Gastrocnemius medialis (tissue), 4 donors: ENCODE data around the gene LCE2A. TPM values are rescaled to one million over a fixed set of nuclear protein-coding genes. Genes with fewer than 3 reads are reported as not detected.

ENCODE experiments used
- ATAC-seq, 2 donors: fragments of 150-250 bp; one replicate each; pipeline ENCODE4 v1.9.1; 2016
- DNase-seq, 2 donors: peaks; one replicate each; pipeline ENCODE4 v3.0.0-alpha.2; 2019
- H3K27ac ChIP-seq, 4 donors: fragments of 200-600 bp; sonication (generic); 1 replicate in 1 of 4; 2 replicates in 3 of 4; pipeline ENCODE4 v1.5.1; 2016 to 2018; ENCODE audit warnings: mild to moderate bottlenecking in 2 of 4, moderate library complexity in 1 of 4
- H3K27me3 ChIP-seq, 3 donors: fragments of 200-600 bp; sonication (generic) in 2 of 3; 1 replicate in 1 of 3; 2 replicates in 2 of 3; pipeline versions ENCODE4 v1.5.1 to v1.6.0; 2016 to 2019; ENCODE audit warnings: mild to moderate bottlenecking in 1 of 3, moderate library complexity in 1 of 3
- H3K36me3 ChIP-seq, 2 donors: fragments of 200-600 bp; sonication (generic) in 1 of 2; one replicate each; pipeline ENCODE4 v1.5.1; 2017 to 2018
- H3K4me1 ChIP-seq, 2 donors: fragments of 200-600 bp; sonication (generic) in 1 of 2; one replicate each; pipeline ENCODE4 v1.5.1; 2016 to 2017; ENCODE audit warnings: mild to moderate bottlenecking in 2 of 2
- H3K4me3 ChIP-seq, 4 donors: fragments of 200-600 bp; sonication (generic) in 3 of 4; 1 replicate in 1 of 4; 2 replicates in 3 of 4; pipeline ENCODE4 v1.5.1; 2016 to 2019; ENCODE audit warnings: mild to moderate bottlenecking in 2 of 4
- H3K9me3 ChIP-seq, 3 donors: fragments of 200-600 bp; sonication (generic) in 2 of 3; 1 replicate in 1 of 3; 2 replicates in 2 of 3; pipeline ENCODE4 v1.5.1; 2016 to 2019
- POLR2A ChIP-seq, 2 donors: fragments of 450-650 bp; IDR thresholded peaks; one replicate each; pipeline ENCODE4 v1.6.1; 2017; ENCODE audit warnings: antibody characterized with exemption in 2 of 2, mild to moderate bottlenecking in 2 of 2, moderate library complexity in 2 of 2
- in situ Hi-C, 4 donors: fragments of 200-750 bp; cut with MboI; loops; one replicate each; pipeline versions ENCODE4 v1.15.0 to v1.8.0; 2017; ENCODE audit warnings: low sequenced_read_pairs in 4 of 4
- intact Hi-C: fragments of 100-400 bp; cut with DNase I; formaldehyde crosslinking; loops from one replicate; pipeline ENCODE4 v1.15.1; 2023; ENCODE audit warnings: low total_unique reads
- total RNA-seq, 4 donors: library from RNA; depleted of rRNA; stranded (reverse); fragments of >200 nt; gene quantifications; one replicate each; pipeline versions ENCODE4 v1.1.0 to v1.2.3, GENCODE V29; 2016
- TF ChIP-seq, protein P1 (sequence below), 5 experiments: fragments of 450-650 bp in 3 of 5; fragments of 200-600 bp in 2 of 5; sonication (generic) in 2 of 5; IDR thresholded peaks in 4 of 5; conservative IDR thresholded peaks in 1 of 5; 1 replicate in 4 of 5; 2 replicates in 1 of 5; pipeline ENCODE4 v1.5.1; 2016 to 2019; ENCODE audit warnings: antibody characterized with exemption in 5 of 5, mild to moderate bottlenecking in 3 of 5, moderate library complexity in 3 of 5

The LCE2A gene
- total RNA-seq, 4 donors from 2014 or later = not detected

DNA sequence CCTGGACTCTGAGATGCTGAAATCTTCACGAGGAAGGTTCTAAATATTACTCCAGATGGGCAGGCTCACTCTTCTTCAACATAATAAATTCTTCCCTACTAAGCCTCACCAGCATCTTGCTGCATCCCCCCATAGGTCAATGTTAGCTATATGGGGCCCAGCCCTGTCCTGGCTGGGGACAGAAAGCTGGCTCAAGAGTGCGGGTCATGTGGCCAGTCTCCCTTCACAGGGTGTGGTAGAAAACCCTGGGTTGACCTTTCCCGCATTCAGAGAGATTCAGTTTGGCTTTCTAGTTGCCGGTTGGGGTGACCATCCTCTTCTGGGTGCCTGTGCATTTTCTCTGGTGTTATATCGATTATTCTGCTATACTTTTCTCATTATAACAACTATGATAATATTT, 39.9 kb downstream of the LCE2A start:
- intact Hi-C loops (no loop called here), in situ Hi-C loops (no loop called here)
- H3K9me3 ChIP-seq = no peaks in the 10 kb centered on the region
- H3K4me3 ChIP-seq = no peak overlapping the region
- ATAC-seq = no peak
- H3K27me3 ChIP-seq = no peaks in the 10 kb centered on the region
- H3K27ac ChIP-seq = no peak overlapping the region
- TF ChIP-seq, protein P1, sequence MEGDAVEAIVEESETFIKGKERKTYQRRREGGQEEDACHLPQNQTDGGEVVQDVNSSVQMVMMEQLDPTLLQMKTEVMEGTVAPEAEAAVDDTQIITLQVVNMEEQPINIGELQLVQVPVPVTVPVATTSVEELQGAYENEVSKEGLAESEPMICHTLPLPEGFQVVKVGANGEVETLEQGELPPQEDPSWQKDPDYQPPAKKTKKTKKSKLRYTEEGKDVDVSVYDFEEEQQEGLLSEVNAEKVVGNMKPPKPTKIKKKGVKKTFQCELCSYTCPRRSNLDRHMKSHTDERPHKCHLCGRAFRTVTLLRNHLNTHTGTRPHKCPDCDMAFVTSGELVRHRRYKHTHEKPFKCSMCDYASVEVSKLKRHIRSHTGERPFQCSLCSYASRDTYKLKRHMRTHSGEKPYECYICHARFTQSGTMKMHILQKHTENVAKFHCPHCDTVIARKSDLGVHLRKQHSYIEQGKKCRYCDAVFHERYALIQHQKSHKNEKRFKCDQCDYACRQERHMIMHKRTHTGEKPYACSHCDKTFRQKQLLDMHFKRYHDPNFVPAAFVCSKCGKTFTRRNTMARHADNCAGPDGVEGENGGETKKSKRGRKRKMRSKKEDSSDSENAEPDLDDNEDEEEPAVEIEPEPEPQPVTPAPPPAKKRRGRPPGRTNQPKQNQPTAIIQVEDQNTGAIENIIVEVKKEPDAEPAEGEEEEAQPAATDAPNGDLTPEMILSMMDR (IDR thresholded peaks at IDR 0.05 in 4 of 5, conservative IDR thresholded peaks at IDR 0.05 in 1 of 5) = no peak
- no peak for TF ChIP-seq POLR2A (IDR thresholded peaks at IDR 0.05)
- no peak for DNase-seq
- H3K36me3 ChIP-seq = no peaks in the 10 kb centered on the region
- no peaks in the 10 kb centered on the region for H3K4me1 ChIP-seq

DNA sequence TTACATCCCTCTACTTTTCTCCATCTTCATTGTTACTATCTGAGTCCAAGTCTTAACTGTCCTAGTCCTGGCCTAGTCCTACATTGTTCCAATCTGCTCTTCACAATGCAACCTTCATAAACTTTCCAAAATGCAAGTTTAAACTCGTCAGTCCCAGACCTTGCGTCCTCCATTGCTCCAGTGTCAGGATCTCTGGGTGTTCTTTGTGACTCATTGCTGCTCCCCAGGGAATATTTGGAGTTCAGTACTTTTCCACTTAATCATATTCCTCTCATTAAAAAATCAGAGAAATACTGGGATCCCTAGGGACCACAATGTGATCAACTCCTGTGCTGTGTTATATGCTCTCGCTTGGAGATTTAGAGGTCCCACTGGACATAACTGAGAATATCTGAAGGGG, 41.7 kb downstream of the LCE2A start:
- TF ChIP-seq, protein P1 (IDR thresholded peaks at IDR 0.05 in 4 of 5, conservative IDR thresholded peaks at IDR 0.05 in 1 of 5) = no peak
- no peak for TF ChIP-seq POLR2A (IDR thresholded peaks at IDR 0.05)
- H3K4me1 ChIP-seq = no peaks in the 10 kb centered on the region
- ATAC-seq = no peak
- in situ Hi-C loops = no loop called here
- no peak for DNase-seq
- no peaks in the 10 kb centered on the region for H3K36me3 ChIP-seq
- H3K27me3 ChIP-seq = no peaks in the 10 kb centered on the region
- intact Hi-C loops = no loop called here
- H3K4me3 ChIP-seq = no peak overlapping the region
- H3K27ac ChIP-seq = no peak overlapping the region
- H3K9me3 ChIP-seq = no peaks in the 10 kb centered on the region

DNA sequence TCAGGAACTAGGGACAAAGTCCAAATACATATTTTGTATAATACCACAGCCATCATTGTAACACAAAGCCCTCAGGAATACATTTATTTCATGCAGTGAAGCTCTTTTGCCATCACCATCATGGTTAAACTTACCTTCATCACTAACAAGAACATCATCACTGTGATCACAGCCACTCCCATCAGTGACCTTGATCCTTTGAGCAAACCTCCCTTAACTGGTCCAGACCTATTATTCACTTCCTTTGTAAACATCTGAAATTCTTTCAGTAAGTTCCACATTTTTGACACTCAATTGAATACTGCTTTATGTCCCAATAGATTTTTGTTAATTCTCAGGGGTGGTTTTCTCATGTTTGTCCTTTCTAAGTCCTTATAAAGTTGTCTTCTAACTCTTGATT, 43.5 kb downstream of the LCE2A start:
- H3K4me3 ChIP-seq = no peak overlapping the region
- H3K4me1 ChIP-seq = no peaks in the 10 kb centered on the region
- DNase-seq = no peak
- TF ChIP-seq POLR2A (IDR thresholded peaks at IDR 0.05) = no peak
- TF ChIP-seq, protein P1 (IDR thresholded peaks at IDR 0.05 in 4 of 5, conservative IDR thresholded peaks at IDR 0.05 in 1 of 5) = no peak
- H3K9me3 ChIP-seq = no peaks in the 10 kb centered on the region
- in situ Hi-C loops (no loop called here), intact Hi-C loops (no loop called here)
- no peaks in the 10 kb centered on the region for H3K36me3 ChIP-seq
- H3K27ac ChIP-seq = no peak overlapping the region
- H3K27me3 ChIP-seq = no peaks in the 10 kb centered on the region
- ATAC-seq = no peak

DNA sequence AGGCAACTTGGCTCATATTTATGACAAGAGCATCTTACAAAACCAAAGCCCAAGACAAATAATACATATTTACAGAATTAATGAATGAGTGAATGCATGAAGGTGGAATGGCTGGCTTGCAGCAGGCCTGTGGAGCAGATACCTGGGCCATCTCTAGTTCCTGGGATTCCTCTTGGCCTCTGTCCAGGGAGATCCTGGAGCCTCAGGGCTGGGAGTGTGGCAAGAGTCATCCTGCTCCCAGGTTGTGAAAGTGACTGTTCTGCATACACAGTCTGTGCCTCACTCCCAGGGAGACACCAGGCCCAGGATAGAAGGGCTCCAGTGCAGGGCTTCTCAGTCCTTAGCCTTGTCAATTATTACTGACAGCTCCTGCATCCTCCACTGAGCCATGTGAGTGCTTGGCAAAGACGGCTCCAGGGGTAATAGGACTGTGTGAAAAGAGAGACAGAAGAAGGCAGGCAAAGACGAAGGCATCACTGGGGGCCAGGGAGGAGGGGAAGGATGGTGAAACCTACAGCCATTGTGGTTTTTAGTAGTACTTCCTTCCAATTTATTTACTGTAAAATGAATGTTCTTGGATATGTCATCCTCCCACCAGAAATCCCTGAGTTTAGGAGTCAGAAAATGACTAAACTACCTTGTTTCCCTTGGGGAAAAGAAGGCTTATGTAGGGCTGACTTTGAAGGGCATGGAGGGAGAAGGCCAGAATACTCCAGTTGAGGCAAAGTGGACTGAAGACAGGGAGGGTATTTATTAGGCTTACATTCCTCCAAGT, 45.4 kb downstream of the LCE2A start:
- DNase-seq (no peak), ATAC-seq (no peak)
- H3K4me1 ChIP-seq = no peaks in the 10 kb centered on the region
- TF ChIP-seq, protein P1 (IDR thresholded peaks at IDR 0.05 in 4 of 5, conservative IDR thresholded peaks at IDR 0.05 in 1 of 5) = no peak
- TF ChIP-seq POLR2A (IDR thresholded peaks at IDR 0.05) = no peak
- intact Hi-C loops = no loop called here
- H3K36me3 ChIP-seq = no peaks in the 10 kb centered on the region
- no peaks in the 10 kb centered on the region for H3K27me3 ChIP-seq
- no peaks in the 10 kb centered on the region for H3K9me3 ChIP-seq
- H3K4me3 ChIP-seq = no peak overlapping the region
- in situ Hi-C loops = no loop called here
- H3K27ac ChIP-seq = no peak overlapping the region

DNA sequence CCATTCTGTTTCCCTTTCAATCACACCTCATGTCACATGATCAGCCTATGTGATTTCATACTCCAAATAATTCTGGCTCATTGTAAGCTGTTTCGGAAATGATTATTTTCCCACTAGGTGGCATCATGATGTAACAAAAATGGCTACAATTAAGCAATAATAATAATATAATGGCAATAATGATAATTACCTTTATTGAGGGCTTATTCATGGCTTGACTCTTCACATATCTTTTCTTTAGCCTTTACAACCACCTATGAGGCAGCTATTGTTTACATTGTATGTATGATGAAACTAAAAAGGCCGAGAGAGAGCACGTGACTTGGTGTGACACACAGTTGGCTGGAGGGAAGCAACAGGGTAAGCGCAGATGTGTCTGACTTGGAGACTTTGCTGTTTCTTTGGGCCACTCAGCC, 47.2 kb downstream of the LCE2A start:
- Histone ChIP-seq H3K27me3 (no peaks in the 10 kb centered on the region), H3K27ac (no peak overlapping the region), H3K36me3 (no peaks in the 10 kb centered on the region), H3K4me1 (no peaks in the 10 kb centered on the region), H3K9me3 (no peaks in the 10 kb centered on the region), H3K4me3 (no peak overlapping the region)
- no peak for ATAC-seq
- in situ Hi-C loops = no loop called here
- no peak for TF ChIP-seq POLR2A (IDR thresholded peaks at IDR 0.05)
- TF ChIP-seq, protein P1 (IDR thresholded peaks at IDR 0.05 in 4 of 5, conservative IDR thresholded peaks at IDR 0.05 in 1 of 5) = no peak
- no peak for DNase-seq
- intact Hi-C loops = no loop called here
